ENCODE measurements around the gene ZBTB42. TPM values are rescaled to one million over a fixed set of nuclear protein-coding genes. Genes with fewer than 3 reads are reported as not detected.
A peak's percentile ranks its signal among the peaks of the same experiment; 100 is the strongest.

ZBTB42 gene
- total and polyA plus RNA-seq, 2 of the 13 experiments (the other 11 are each of a cell fraction or from before 2014, with no cell fraction given), result 2.8 to 4.2 TPM

GRCh38 chr14:104757681-104758392 is 43.1 kb upstream of the ZBTB42 start:
- Histone ChIP-seq H3K9me3 (ENCODE audit: low read length) (no peaks in the 10 kb centered on the region), H2AFZ (ENCODE audit: low read length) (no peak overlapping the region), H3K4me2 (ENCODE audit: low read depth, low read length) (no peak overlapping the region), H3K79me2 (ENCODE audit: insufficient read depth, low read length) (peaks cover 67% of the 10 kb centered on the region), H3K36me3 (replicated peaks in 1 of 2; ENCODE audit: control insufficient read depth in 1 of 2, insufficient read depth in 2 of 2, low read length in 2 of 2) (peaks cover 15 to 60% of the 10 kb centered on the region in 2 experiments), H3K27me3 (ENCODE audit: control insufficient read depth in 1 of 2, insufficient read depth in 2 of 2, low read length in 2 of 2) (no peaks in the 10 kb centered on the region), H3K4me1 (ENCODE audit: insufficient read depth, low read length) (peaks cover 54% of the 10 kb centered on the region), H3K27ac (ENCODE audit: extremely low read length, insufficient read depth, low read length) (no peak overlapping the region), H3K9ac (ENCODE audit: insufficient read depth, low read depth, low read length) (no peak overlapping the region), H3K4me3 (replicated peaks in 1 of 3; ENCODE audit: insufficient read depth in 1 of 3, low read depth in 2 of 3, low read length in 3 of 3) (no peak overlapping the region), H4K20me1 (ENCODE audit: insufficient read depth, low read length) (peaks cover 60% of the 10 kb centered on the region)
- in situ Hi-C loops (cut with HindIII; ENCODE audit: extremely low pct_ligation_motif_present, low pct_unique_long_range_greater_than_20kb) (no loop called here), intact Hi-C loops (cut with micrococcal nuclease; ENCODE audit: unreplicated experiment) (no loop called here)
- WGBS (ENCODE audit: low lambda C conversion rate), result 98% methylated on average over 14 of the region's 19 CpGs
- ATAC-seq (no peak), DNase-seq (ENCODE audit: low spot score) (no peak), FAIRE-seq (no peak)
- no TSS peak for BruUV-seq (replicated peaks)
- ChIA-PET POLR2A (interaction anchor here (1.3 to 2.2 kb wide), 2 partner anchors 9 to 11 kb away, joined by 4 to 13 read pairs; no protein-coding TSS in a partner anchor), CTCF (ENCODE audit: low intra/inter-chr PET ratio, low total read pairs) (no interaction called here)
- TF ChIP-seq POLR2A (IDR thresholded peaks at IDR 0.05; ENCODE audit: insufficient read depth in 1 of 2, low read depth in 2 of 2, low read length in 2 of 2) (peak in 1 of 2 experiments; percentile 60; a peak in 2 of 4 replicates), RBFOX2 (IDR thresholded peaks at IDR 0.05; ENCODE audit: low read depth, low read length) (peak; percentile 59), AGO1 (IDR thresholded peaks at IDR 0.05; ENCODE audit: low read depth, low read length, poor library complexity, severe bottlenecking) (peak; percentile 76), NONO (IDR thresholded peaks at IDR 0.05) (no peak), NONO (CRISPR knock-in tag; conservative IDR thresholded peaks at IDR 0.05) (peak; percentile 27; the same call in 1 of the 2 replicates), ZNF687 (CRISPR knock-in tag; IDR thresholded peaks at IDR 0.05) (peak; percentile 34), ZFP36L2 (CRISPR knock-in tag; IDR thresholded peaks at IDR 0.05) (no peak), MYPOP (CRISPR knock-in tag; IDR thresholded peaks at IDR 0.05) (no peak), RBM22 (optimal IDR thresholded peaks at IDR 0.05; ENCODE audit: low read length) (peak; percentile 23), AGO2 (optimal IDR thresholded peaks at IDR 0.05; ENCODE audit: low read depth, low read length) (peak; percentile 95), AKAP8 (CRISPR knock-in tag; IDR thresholded peaks at IDR 0.05) (0 out of 2 replicates have a peak, but pooled peaks have one; percentile 0), POLR2AphosphoS5 (IDR thresholded peaks at IDR 0.05; ENCODE audit: low read depth, low read length) (peak; percentile 55), ZBTB33 (CRISPR knock-in tag; IDR thresholded peaks at IDR 0.05) (0 out of 2 replicates have a peak, but pooled peaks have one; percentile 53), ZNF629 (CRISPR knock-in tag; conservative IDR thresholded peaks at IDR 0.05) (peak; percentile 57), ZNF674 (CRISPR knock-in tag; IDR thresholded peaks at IDR 0.05; ENCODE audit: low read depth) (no peak), ZC3H13 (CRISPR knock-in tag; IDR thresholded peaks at IDR 0.05) (peak; percentile 90), NFKB2 (CRISPR knock-in tag; IDR thresholded peaks at IDR 0.05; ENCODE audit: borderline replicate concordance) (no peak), ZNF256 (CRISPR knock-in tag; conservative IDR thresholded peaks at IDR 0.05) (no peak)

All from HepG2 (cell line).